GM10248 (cell line): ENCODE data around the gene BPIFA3.

Experiments
- CTCF ChIA-PET: fragments of 300-600 bp; sonication (Branson Sonifier 250); formaldehyde crosslinking; extraction: SDS; loops from one replicate; lab custom pipeline; 2021; ENCODE audit warnings: antibody characterized with exemption; lab: Yijun Ruan, JAX
- POLR2A ChIA-PET: fragments of 350-650 bp; sonication (Branson Sonifier 250); formaldehyde crosslinking; extraction: SDS; loops from one replicate; lab custom pipeline; 2020; ENCODE audit warnings: antibody characterized with exemption; lab: Yijun Ruan, JAX
- DNase-seq: peaks from one replicate; pipeline ENCODE4 v3.0.0; 2012; ENCODE audit errors: extremely low spot score
- TF ChIP-seq, protein P1 (sequence below): IDR thresholded peaks from 2 replicates; pipeline ENCODE4 v1.5.1; 2012; ENCODE audit warnings: mild to moderate bottlenecking, low read depth; ENCODE audit errors: extremely low read depth, missing control alignments, control extremely low read depth

BPIFA3 gene

DNA sequence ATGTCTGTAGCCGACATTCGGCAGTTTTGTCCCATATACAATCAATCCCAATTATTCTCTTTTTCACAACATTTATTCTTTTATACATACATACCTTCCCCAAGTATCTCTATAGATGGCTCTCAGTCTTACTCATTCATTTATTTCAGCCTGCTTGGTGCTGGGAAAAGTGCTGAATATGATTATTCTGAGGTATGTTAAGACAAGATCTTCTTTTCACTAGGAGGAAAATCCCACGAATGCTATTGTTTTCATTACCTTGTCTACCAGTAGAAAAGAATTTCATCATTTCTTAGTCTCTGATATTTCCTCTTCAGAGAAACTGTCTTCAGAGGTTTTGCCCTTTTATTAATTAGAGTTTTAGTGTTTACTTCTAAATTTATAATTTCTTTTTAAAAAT, 13.7 kb upstream of the BPIFA3 start:
- TF ChIP-seq, protein P1, sequence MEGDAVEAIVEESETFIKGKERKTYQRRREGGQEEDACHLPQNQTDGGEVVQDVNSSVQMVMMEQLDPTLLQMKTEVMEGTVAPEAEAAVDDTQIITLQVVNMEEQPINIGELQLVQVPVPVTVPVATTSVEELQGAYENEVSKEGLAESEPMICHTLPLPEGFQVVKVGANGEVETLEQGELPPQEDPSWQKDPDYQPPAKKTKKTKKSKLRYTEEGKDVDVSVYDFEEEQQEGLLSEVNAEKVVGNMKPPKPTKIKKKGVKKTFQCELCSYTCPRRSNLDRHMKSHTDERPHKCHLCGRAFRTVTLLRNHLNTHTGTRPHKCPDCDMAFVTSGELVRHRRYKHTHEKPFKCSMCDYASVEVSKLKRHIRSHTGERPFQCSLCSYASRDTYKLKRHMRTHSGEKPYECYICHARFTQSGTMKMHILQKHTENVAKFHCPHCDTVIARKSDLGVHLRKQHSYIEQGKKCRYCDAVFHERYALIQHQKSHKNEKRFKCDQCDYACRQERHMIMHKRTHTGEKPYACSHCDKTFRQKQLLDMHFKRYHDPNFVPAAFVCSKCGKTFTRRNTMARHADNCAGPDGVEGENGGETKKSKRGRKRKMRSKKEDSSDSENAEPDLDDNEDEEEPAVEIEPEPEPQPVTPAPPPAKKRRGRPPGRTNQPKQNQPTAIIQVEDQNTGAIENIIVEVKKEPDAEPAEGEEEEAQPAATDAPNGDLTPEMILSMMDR: no peak
- CTCF ChIA-PET: interaction anchor here (0.8 kb wide), 1 partner anchor 414 kb away, joined by 3 read pairs; no protein-coding TSS in a partner anchor
- DNase-seq: no peak
- POLR2A ChIA-PET: no interaction called here

DNA sequence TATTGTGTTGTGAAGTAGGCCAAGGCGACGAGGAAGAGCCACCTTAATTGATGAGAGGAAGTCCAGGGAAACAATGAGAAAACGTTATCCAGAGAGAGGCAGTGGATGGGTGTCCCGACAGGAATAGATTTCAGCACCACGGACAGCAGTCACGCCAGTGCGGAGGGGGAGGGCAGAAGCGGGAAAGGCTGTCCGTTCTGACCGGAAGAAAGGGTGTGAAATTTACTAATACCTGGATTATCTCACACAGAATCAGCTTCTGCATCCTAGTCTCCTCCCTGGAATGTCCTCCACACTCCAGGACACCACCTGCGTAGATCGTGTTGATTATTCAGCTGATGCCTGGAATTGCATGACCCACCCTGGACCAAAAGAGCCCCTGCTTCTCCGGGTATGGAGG, 7.4 kb upstream of the BPIFA3 start:
- peak; percentile 44 for DNase-seq
- TF ChIP-seq, protein P1: no peak
- ChIA-PET POLR2A (no interaction called here), CTCF (interaction anchor here (1.4 kb wide), 1 partner anchor 308 kb away, joined by 3 read pairs; no protein-coding TSS in a partner anchor)

DNA sequence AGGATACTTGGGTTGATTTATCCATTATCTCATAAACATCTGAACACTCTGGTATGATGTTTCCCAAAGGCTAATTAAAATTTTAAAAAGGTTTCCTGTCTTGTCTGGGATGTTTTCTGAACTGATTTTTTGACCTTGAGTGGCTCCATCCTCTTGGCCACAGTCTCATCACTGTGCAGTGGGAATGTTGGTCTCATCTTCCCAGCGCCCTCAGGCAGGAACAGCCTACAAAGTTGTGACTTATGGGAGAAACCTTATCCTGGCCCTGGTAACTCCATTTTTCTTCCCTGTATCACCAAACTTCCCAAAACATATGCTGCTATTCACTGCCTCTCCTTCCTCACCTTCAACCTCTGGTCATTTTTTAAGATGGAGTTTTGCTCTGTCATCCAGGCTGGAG, 6.8 kb upstream of the BPIFA3 start:
- TF ChIP-seq, protein P1: no peak
- no peak for DNase-seq
- POLR2A ChIA-PET: no interaction called here
- CTCF ChIA-PET: interaction anchor here (1.4 to 4.0 kb wide), 3 partner anchors 19 to 309 kb away, joined by 3 to 23 read pairs (median 13); no protein-coding TSS in a partner anchor

DNA sequence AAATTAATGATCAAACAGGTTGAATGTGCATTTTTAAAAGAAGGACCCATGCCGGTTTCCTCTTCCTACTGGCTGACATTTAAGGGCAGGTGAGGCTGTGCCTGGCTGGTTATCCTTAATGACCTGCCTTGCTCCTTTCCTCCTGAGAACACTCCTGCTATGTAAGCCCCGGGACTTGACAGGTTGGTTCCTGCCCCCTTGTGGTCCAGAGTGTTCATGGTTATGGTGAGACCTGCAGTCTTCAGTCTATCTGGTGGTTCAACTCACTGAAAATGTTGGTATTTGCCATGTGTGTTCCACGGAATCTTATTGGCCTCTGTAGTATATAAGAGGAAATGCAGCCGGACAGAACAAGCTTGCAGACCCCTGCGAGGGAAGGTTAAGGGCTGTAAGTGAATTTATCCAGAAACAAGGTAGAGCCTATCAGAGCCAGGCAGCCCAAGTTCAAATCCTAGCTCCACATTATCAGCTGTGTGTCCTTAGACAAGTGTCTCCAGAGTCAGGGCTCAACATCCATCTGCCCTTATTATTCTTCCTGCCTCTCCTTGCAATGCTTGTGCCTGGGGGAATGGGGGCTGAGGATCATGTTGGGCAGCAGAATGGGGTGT, 5.2 kb upstream of the BPIFA3 start:
- ChIA-PET CTCF (interaction anchor here (0.6 to 4.0 kb wide), 8 partner anchors 9 to 310 kb away, joined by 3 to 23 read pairs (median 4); no protein-coding TSS in a partner anchor), POLR2A (no interaction called here)
- TF ChIP-seq, protein P1: peak; percentile 53
- peak; percentile 55 for DNase-seq

DNA sequence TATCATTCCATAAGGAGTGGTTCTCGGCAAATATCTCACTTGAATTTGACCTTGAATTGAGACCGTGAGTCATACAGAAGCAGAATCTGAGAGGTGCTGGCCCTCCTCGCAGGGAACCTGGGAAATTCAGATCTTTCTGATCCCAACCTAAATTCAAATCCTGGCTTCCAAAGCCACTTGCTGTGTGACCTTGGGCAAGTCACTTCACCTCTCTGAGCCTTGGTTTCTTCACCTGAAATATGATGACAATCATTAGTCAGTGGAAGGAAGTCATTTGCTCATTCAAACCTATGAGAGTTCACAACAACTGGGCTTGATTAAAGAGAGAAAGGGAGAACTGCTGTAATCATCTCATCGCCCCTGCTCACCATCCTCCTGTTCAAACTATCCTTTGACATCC, 7.2 kb downstream of the BPIFA3 start:
- TF ChIP-seq, protein P1: no peak
- DNase-seq: no peak
- POLR2A ChIA-PET: no interaction called here
- CTCF ChIA-PET: interaction anchor here (1.4 kb wide), 1 partner anchor 128 kb away, joined by 4 read pairs; no protein-coding TSS in a partner anchor

DNA sequence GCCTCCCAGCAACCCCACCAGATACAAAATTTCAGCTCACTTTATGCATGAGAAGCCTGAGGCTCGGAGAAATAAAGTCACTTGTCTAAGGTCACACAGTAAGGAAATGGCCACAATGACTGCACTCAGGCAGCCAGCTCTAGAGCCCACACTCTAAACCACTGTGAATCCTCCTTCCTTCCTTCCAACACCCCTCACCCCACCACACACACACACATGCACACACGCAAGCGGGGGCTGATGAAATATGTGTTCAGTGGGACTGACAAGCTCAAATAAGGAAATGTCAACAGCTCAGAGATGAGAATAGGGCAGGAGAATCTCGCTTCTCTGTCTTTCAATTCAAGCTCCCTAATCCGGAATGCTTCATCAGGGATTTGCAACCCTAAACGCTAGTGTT, 12.7 kb downstream of the BPIFA3 start:
- ChIA-PET CTCF (interaction anchor here (0.7 to 1.1 kb wide), 4 partner anchors 16 to 23 kb away, joined by 3 to 4 read pairs (median 3); no protein-coding TSS in a partner anchor), POLR2A (no interaction called here)
- DNase-seq: no peak
- TF ChIP-seq, protein P1: no peak
